ENCODE measurements around the gene TTLL1.

GRCh38 chr22:43118024-43118849 is 29.0 kb upstream of the TTLL1 start:
- TF ChIP-seq CTCF (IDR thresholded peaks at IDR 0.05; ENCODE audit: low read depth, low read length, poor library complexity, severe bottlenecking) (no peak), EZH2phosphoT487 (IDR thresholded peaks at IDR 0.05; ENCODE audit: borderline replicate concordance, low read length) (no peak)

All from DOHH2 (cell line).